ENCODE measurements around the gene ZNF90. TPM values are rescaled to one million over a fixed set of nuclear protein-coding genes. Genes with fewer than 3 reads are reported as not detected.
A peak's percentile ranks its signal among the peaks of the same experiment; 100 is the strongest.
"Not testable (repeated sequence)": the region's sequence is repeated elsewhere in the genome, so short reads cannot be mapped to it uniquely, and the experiment has no call there.

ZNF90 gene
- polyA plus RNA-seq, 1 experiment, result 1.3 TPM

GRCh38 chr19:20078581-20079031 is 806 bp downstream of the ZNF90 start:
- TF ChIP-seq CTCF (IDR thresholded peaks at IDR 0.05; ENCODE audit: low read depth, low read length), result no peak
- ChIA-PET POLR2A (interaction anchor here (0.6 to 1.4 kb wide), 6 partner anchors 26 to 1191 kb away, joined by 3 to 13 read pairs (median 6); partner anchors contain the start of genes ZNF253 and ZNF486), CTCF (interaction anchor here (0.7 to 1.0 kb wide), 2 partner anchors 115 to 135 kb away, joined by 5 to 6 read pairs; no protein-coding TSS in a partner anchor)
- Histone ChIP-seq H3K27ac (ENCODE audit: low read depth, low read length) (peak overlapping the region; percentile 52), H3K4me3 (ENCODE audit: low read depth, low read length) (peak overlapping the region; percentile 68), H3K27me3 (ENCODE audit: control insufficient read depth, insufficient read depth, low read length) (no peaks in the 10 kb centered on the region), H3K9me3 (ENCODE audit: control insufficient read depth, insufficient read depth, low read length) (peaks cover 25% of the 10 kb centered on the region)
- DNase-seq (ENCODE audit: low read depth, low spot score), result no peak

GRCh38 chr19:20079476-20079875 is 1.7 kb downstream of the ZNF90 start:
- peak overlapping the region; percentile 68 for H3K4me3 ChIP-seq (ENCODE audit: low read depth, low read length)
- ChIA-PET POLR2A (interaction anchor here (0.7 to 0.8 kb wide), 2 partner anchors 27 to 346 kb away, joined by 4 to 7 read pairs; no protein-coding TSS in a partner anchor), CTCF (interaction anchor here (0.7 to 1.0 kb wide), 3 partner anchors 114 to 212 kb away, joined by 3 to 6 read pairs (median 5); no protein-coding TSS in a partner anchor)
- no peak for DNase-seq (ENCODE audit: low read depth, low spot score)
- H3K27ac ChIP-seq (ENCODE audit: low read depth, low read length), result no peak overlapping the region
- H3K9me3 ChIP-seq (ENCODE audit: control insufficient read depth, insufficient read depth, low read length), result peaks cover 25% of the 10 kb centered on the region
- no peaks in the 10 kb centered on the region for H3K27me3 ChIP-seq (ENCODE audit: control insufficient read depth, insufficient read depth, low read length)
- TF ChIP-seq CTCF (IDR thresholded peaks at IDR 0.05; ENCODE audit: low read depth, low read length), result no peak

- no peak overlapping the region for H3K27ac ChIP-seq (ENCODE audit: low read depth, low read length)
- H3K9me3 ChIP-seq (ENCODE audit: control insufficient read depth, insufficient read depth, low read length), result peaks cover 30% of the 10 kb centered on the region
- H3K27me3 ChIP-seq (ENCODE audit: control insufficient read depth, insufficient read depth, low read length), result no peaks in the 10 kb centered on the region
- TF ChIP-seq CTCF (IDR thresholded peaks at IDR 0.05; ENCODE audit: low read depth, low read length), result no peak
- H3K4me3 ChIP-seq (ENCODE audit: low read depth, low read length), result no peak overlapping the region
- CTCF ChIA-PET, result no interaction called here
- POLR2A ChIA-PET, result no interaction called here
- DNase-seq (ENCODE audit: low read depth, low spot score), result no peak
Observed at GRCh38 chr19:20080656-20081055, 2.9 kb downstream of the ZNF90 start.

GRCh38 chr19:20082232-20082833 is 4.5 kb downstream of the ZNF90 start:
- CTCF ChIA-PET; DNase-seq (ENCODE audit: low read depth, low spot score); H3K27ac ChIP-seq (ENCODE audit: low read depth, low read length); H3K4me3 ChIP-seq (ENCODE audit: low read depth, low read length); H3K27me3 ChIP-seq (ENCODE audit: control insufficient read depth, insufficient read depth, low read length); POLR2A ChIA-PET: not testable (repeated sequence)
- H3K9me3 ChIP-seq (ENCODE audit: control insufficient read depth, insufficient read depth, low read length), result peaks cover 19% of the 10 kb centered on the region

GRCh38 chr19:20082876-20083275 is 5.1 kb downstream of the ZNF90 start:
- POLR2A ChIA-PET; H3K4me3 ChIP-seq (ENCODE audit: low read depth, low read length); CTCF ChIA-PET; DNase-seq (ENCODE audit: low read depth, low spot score); H3K27me3 ChIP-seq (ENCODE audit: control insufficient read depth, insufficient read depth, low read length); H3K27ac ChIP-seq (ENCODE audit: low read depth, low read length): not testable (repeated sequence)
- peaks cover 23% of the 10 kb centered on the region for H3K9me3 ChIP-seq (ENCODE audit: control insufficient read depth, insufficient read depth, low read length)

GRCh38 chr19:20102097-20102496 is 24.3 kb downstream of the ZNF90 start:
- DNase-seq (ENCODE audit: low read depth, low spot score), result no peak
- no peak for TF ChIP-seq CTCF (IDR thresholded peaks at IDR 0.05; ENCODE audit: low read depth, low read length)
- H3K9me3 ChIP-seq (ENCODE audit: control insufficient read depth, insufficient read depth, low read length), result peaks cover 20% of the 10 kb centered on the region
- H3K27ac ChIP-seq (ENCODE audit: low read depth, low read length), result no peak overlapping the region
- ChIA-PET CTCF (no interaction called here), POLR2A (no interaction called here)
- H3K27me3 ChIP-seq (ENCODE audit: control insufficient read depth, insufficient read depth, low read length), result no peaks in the 10 kb centered on the region
- H3K4me3 ChIP-seq (ENCODE audit: low read depth, low read length), result no peak overlapping the region

Measured in AG04450 (cell line).